OCI-LY3 (cell line): Measurements from ENCODE around the gene CHCHD4.

Experiments used
- CTCF ChIP-seq: fragments of 200-600, 300-600 bp; sonication (generic); IDR thresholded peaks from 2 replicates; pipeline ENCODE4 v1.5.1; 2014; ENCODE audit warnings: antibody characterized with exemption, low read length, low read depth
- EZH2phosphoT487 ChIP-seq: fragments of 200-600 bp; shearing (Covaris generic); IDR thresholded peaks from 2 replicates; pipeline ENCODE4 v1.6.1; 2018; ENCODE audit warnings: antibody characterized with exemption, mixed run types, low read depth

GRCh38 chr3:14154895-14155440 lies 30.3 kb upstream of the CHCHD4 start:
- TF ChIP-seq CTCF (no peak), EZH2phosphoT487 (no peak)
